Mesenchymal stem cell (in vitro differentiated cells and primary cell): ENCODE data around the gene DNAH11.

ENCODE experiments used
- DNase-seq: peaks from one replicate; pipeline ENCODE4 v3.0.0-alpha.2; 2013
- H2AFZ ChIP-seq: one replicate; pipeline ENCODE4 v1.6.1; 2013; ENCODE audit warnings: low read depth, mild to moderate bottlenecking, control low read depth, inconsistent platforms, low read length, moderate library complexity
- H2AK5ac ChIP-seq: 2 replicates; pipeline ENCODE4 v1.6.1; 2013; ENCODE audit warnings: low read length, moderate library complexity, mild to moderate bottlenecking, inconsistent platforms; ENCODE audit not compliant: severe bottlenecking
- H2BK120ac ChIP-seq: one replicate; pipeline ENCODE4 v1.6.1; 2013; ENCODE audit warnings: low read depth, mild to moderate bottlenecking, inconsistent platforms, low read length, moderate library complexity
- H2BK12ac ChIP-seq, 2 experiments: one replicate each; pipeline ENCODE4 v1.6.1; 2013; ENCODE audit warnings: inconsistent platforms in 2 of 2, low read length in 2 of 2, mild to moderate bottlenecking in 2 of 2, moderate library complexity in 2 of 2, control low read depth in 1 of 2
- H2BK15ac ChIP-seq: one replicate; pipeline ENCODE4 v1.6.1; 2013; ENCODE audit warnings: mild to moderate bottlenecking, low read depth, inconsistent platforms; ENCODE audit not compliant: poor library complexity, severe bottlenecking
- H2BK5ac ChIP-seq: 2 replicates; pipeline ENCODE4 v1.6.1; 2013; ENCODE audit warnings: low read depth, mild to moderate bottlenecking, low read length, control low read depth, inconsistent platforms; ENCODE audit not compliant: poor library complexity, severe bottlenecking
- H3K14ac ChIP-seq, 2 experiments: one replicate each; pipeline ENCODE4 v1.6.1; 2013; ENCODE audit warnings: inconsistent platforms in 2 of 2, low read length in 2 of 2, control low read depth in 1 of 2, mild to moderate bottlenecking in 1 of 2, moderate library complexity in 1 of 2
- H3K18ac ChIP-seq, 2 experiments: one replicate each; pipeline ENCODE4 v1.6.1; 2013; ENCODE audit warnings: inconsistent platforms in 2 of 2, low read length in 2 of 2, control low read depth in 1 of 2, low read depth in 1 of 2, mild to moderate bottlenecking in 1 of 2
- H3K23ac ChIP-seq, 2 experiments: one replicate each; pipeline ENCODE4 v1.6.1; 2013; ENCODE audit warnings: inconsistent platforms in 2 of 2, low read length in 2 of 2, mild to moderate bottlenecking in 2 of 2, moderate library complexity in 2 of 2, control low read depth in 1 of 2
- H3K27ac ChIP-seq: 2 replicates; pipeline ENCODE4 v1.5.1; 2013; ENCODE audit warnings: mild to moderate bottlenecking, moderate library complexity, low read length, control low read depth, inconsistent platforms; ENCODE audit not compliant: poor library complexity, severe bottlenecking
- H3K27me3 ChIP-seq, 2 experiments: 2 replicates each; pipeline versions ENCODE4 v1.6.1 to v1.7.0; 2013; ENCODE audit warnings: low read length in 2 of 2, mild to moderate bottlenecking in 2 of 2, moderate library complexity in 2 of 2, control low read depth in 1 of 2, inconsistent platforms in 1 of 2; ENCODE audit not compliant: control insufficient read depth in 1 of 2, insufficient read depth in 1 of 2
- H3K36me3 ChIP-seq, 2 experiments: 2 replicates each; pipeline versions ENCODE4 v1.6.1 to v1.7.0; 2013; ENCODE audit warnings: low read length in 2 of 2, control low read depth in 1 of 2, inconsistent platforms in 1 of 2, low read depth in 1 of 2, mild to moderate bottlenecking in 1 of 2; ENCODE audit not compliant: insufficient read depth in 2 of 2, control insufficient read depth in 1 of 2
- H3K4ac ChIP-seq, 2 experiments: one replicate each; pipeline ENCODE4 v1.6.1; 2013; ENCODE audit warnings: inconsistent platforms in 2 of 2, low read length in 2 of 2, mild to moderate bottlenecking in 2 of 2, moderate library complexity in 2 of 2, control low read depth in 1 of 2, low read depth in 1 of 2
- H3K4me1 ChIP-seq: 2 replicates; pipeline ENCODE4 v1.6.1; 2013; ENCODE audit warnings: low read depth, low read length, control low read depth; ENCODE audit not compliant: control insufficient read depth, insufficient read depth
- H3K4me2 ChIP-seq: 2 replicates; pipeline ENCODE4 v1.6.1; 2013; ENCODE audit warnings: low read length, mild to moderate bottlenecking, inconsistent platforms; ENCODE audit not compliant: poor library complexity, severe bottlenecking
- H3K4me3 ChIP-seq, 2 experiments: 2 replicates each; pipeline versions ENCODE4 v1.5.1 to v1.7.0; 2013; ENCODE audit warnings: low read length in 2 of 2, mild to moderate bottlenecking in 2 of 2, control low read depth in 1 of 2, low read depth in 1 of 2; ENCODE audit not compliant: insufficient read depth in 1 of 2
- H3K79me1 ChIP-seq: replicated peaks from 2 replicates; pipeline ENCODE4 v1.6.1; 2013; ENCODE audit warnings: mild to moderate bottlenecking, control low read depth, low read length, inconsistent platforms; ENCODE audit not compliant: poor library complexity, severe bottlenecking
- H3K9ac ChIP-seq: 2 replicates; pipeline ENCODE4 v1.7.0; 2013; ENCODE audit warnings: mild to moderate bottlenecking, low read length, moderate library complexity
- H3K9me3 ChIP-seq: 2 replicates; pipeline ENCODE4 v1.7.0; 2013; ENCODE audit warnings: mild to moderate bottlenecking, low read length; ENCODE audit not compliant: control insufficient read depth
- H4K8ac ChIP-seq: one replicate; pipeline ENCODE4 v1.6.1; 2013; ENCODE audit warnings: inconsistent platforms, mild to moderate bottlenecking, low read length, moderate library complexity
- H4K91ac ChIP-seq: one replicate; pipeline ENCODE4 v1.6.1; 2013; ENCODE audit warnings: mild to moderate bottlenecking, low read length, inconsistent platforms
- WGBS: methylation state at CpG from one replicate; pipeline ENCODE4 v1.1.7; 2013; ENCODE audit warnings: mixed read lengths; 5-methylcytosine and 5-hydroxymethylcytosine counted together

DNAH11 gene

GRCh38 chr7:21580073-21580521, 37.3 kb downstream of the DNAH11 start:
- H2BK120ac ChIP-seq = no peak overlapping the region
- H3K18ac ChIP-seq = no peak overlapping the region
- no peak overlapping the region for H3K23ac ChIP-seq
- no peak overlapping the region for H2AK5ac ChIP-seq
- peak; percentile 96 for DNase-seq
- H3K4me3 ChIP-seq = peak overlapping the region in 1 of 2 experiments; percentile 27
- H2BK15ac ChIP-seq = no peak overlapping the region
- no peaks in the 10 kb centered on the region for H3K4me1 ChIP-seq
- no peak overlapping the region for H2BK12ac ChIP-seq
- no peak overlapping the region for H2AFZ ChIP-seq
- 2% methylated on average over 2 of the region's 4 CpGs for WGBS
- no peaks in the 10 kb centered on the region for H3K79me1 ChIP-seq
- no peak overlapping the region for H2BK5ac ChIP-seq
- H3K4ac ChIP-seq = no peak overlapping the region
- H4K8ac ChIP-seq = no peak overlapping the region
- H3K36me3 ChIP-seq = no peaks in the 10 kb centered on the region
- H3K27me3 ChIP-seq = no peaks in the 10 kb centered on the region
- no peak overlapping the region for H4K91ac ChIP-seq
- no peak overlapping the region for H3K14ac ChIP-seq
- H3K4me2 ChIP-seq = no peak overlapping the region
- no peaks in the 10 kb centered on the region for H3K9me3 ChIP-seq
- peak overlapping the region; percentile 65 for H3K9ac ChIP-seq
- no peak overlapping the region for H3K27ac ChIP-seq

DNA sequence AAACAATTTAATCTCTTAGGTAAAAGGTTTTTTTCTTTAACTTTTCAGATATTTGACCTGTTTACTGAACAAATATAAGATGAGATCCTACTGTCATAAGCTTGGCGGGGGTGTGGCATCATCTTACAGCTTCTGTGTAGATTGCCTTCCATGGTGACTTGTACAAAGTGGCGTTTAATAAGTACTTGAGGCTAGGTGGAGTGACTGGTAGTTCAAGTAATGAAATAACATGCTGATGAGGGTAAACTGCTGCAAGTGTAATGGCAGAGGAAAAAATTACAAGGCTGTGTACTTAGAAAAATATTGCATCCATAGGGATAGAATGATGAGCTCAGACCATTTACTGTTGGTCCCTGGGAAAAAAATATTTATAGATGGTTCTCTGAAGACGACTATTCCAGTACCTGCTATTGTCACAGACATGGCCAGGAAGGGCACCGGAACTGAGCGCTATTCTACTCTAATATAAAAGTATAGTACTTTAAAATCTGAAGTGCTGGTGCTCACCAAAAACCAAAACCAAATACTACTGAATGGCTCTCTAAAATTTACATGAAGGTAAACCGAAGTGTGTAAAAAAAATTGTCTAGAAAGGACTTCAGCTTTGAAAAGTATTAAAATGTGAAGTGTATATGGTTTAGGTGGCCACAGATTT, 42.4 kb downstream of the DNAH11 start:
- no peak overlapping the region for H3K18ac ChIP-seq
- H3K23ac ChIP-seq = no peak overlapping the region
- no peak overlapping the region for H2BK15ac ChIP-seq
- H2BK12ac ChIP-seq = no peak overlapping the region
- H2BK120ac ChIP-seq = no peak overlapping the region
- H3K9ac ChIP-seq = no peak overlapping the region
- H3K27ac ChIP-seq = no peak overlapping the region
- no peak overlapping the region for H3K4ac ChIP-seq
- H3K14ac ChIP-seq = no peak overlapping the region
- H2AK5ac ChIP-seq = no peak overlapping the region
- H3K9me3 ChIP-seq = no peaks in the 10 kb centered on the region
- no peaks in the 10 kb centered on the region for H3K27me3 ChIP-seq
- no peak overlapping the region for H2BK5ac ChIP-seq
- H3K36me3 ChIP-seq = no peaks in the 10 kb centered on the region
- H3K4me1 ChIP-seq = no peaks in the 10 kb centered on the region
- H3K4me3 ChIP-seq = no peak overlapping the region
- H4K8ac ChIP-seq = no peak overlapping the region
- no peak overlapping the region for H3K4me2 ChIP-seq
- DNase-seq = no peak
- 89% methylated on average over 3 of the region's 6 CpGs for WGBS
- H4K91ac ChIP-seq = no peak overlapping the region
- H2AFZ ChIP-seq = no peak overlapping the region
- H3K79me1 ChIP-seq = no peaks in the 10 kb centered on the region

- H3K9ac ChIP-seq = no peak overlapping the region
- no peak overlapping the region for H4K91ac ChIP-seq
- no peak overlapping the region for H3K23ac ChIP-seq
- H4K8ac ChIP-seq = no peak overlapping the region
- no peak overlapping the region for H3K27ac ChIP-seq
- H2BK12ac ChIP-seq = no peak overlapping the region
- H2BK5ac ChIP-seq = no peak overlapping the region
- no peak overlapping the region for H3K4ac ChIP-seq
- 64% methylated on average over 4 of the region's 4 CpGs for WGBS
- DNase-seq = no peak
- H2BK15ac ChIP-seq = no peak overlapping the region
- no peaks in the 10 kb centered on the region for H3K9me3 ChIP-seq
- no peak overlapping the region for H3K4me2 ChIP-seq
- H3K14ac ChIP-seq = no peak overlapping the region
- no peak overlapping the region for H3K18ac ChIP-seq
- no peak overlapping the region for H3K4me3 ChIP-seq
- no peaks in the 10 kb centered on the region for H3K36me3 ChIP-seq
- H2AFZ ChIP-seq = no peak overlapping the region
- no peaks in the 10 kb centered on the region for H3K27me3 ChIP-seq
- no peaks in the 10 kb centered on the region for H3K4me1 ChIP-seq
- H2BK120ac ChIP-seq = no peak overlapping the region
- H2AK5ac ChIP-seq = no peak overlapping the region
- no peaks in the 10 kb centered on the region for H3K79me1 ChIP-seq
Observed at GRCh38 chr7:21587139-21587784, 44.4 kb downstream of the DNAH11 start.

DNA sequence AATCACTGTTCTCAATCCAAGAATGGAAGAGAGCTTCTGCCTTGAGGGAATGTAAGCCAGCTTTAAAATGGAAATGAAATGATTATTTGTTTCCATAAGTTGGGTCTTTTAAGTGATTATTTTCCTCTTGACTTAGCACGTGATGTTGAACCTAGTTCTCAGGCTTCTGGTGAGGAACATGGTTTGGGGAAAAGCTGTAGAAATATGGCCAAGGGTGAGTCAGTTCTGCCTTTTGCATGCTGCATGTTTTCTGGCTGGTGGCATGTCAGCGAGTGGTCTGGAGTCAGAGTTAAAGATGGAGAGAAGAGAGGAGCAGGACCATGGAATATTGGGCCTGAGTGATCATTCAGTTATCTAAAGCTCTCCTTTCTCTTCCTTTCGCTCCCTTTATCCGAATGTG, 54.0 kb downstream of the DNAH11 start:
- DNase-seq = no peak
- H3K27ac ChIP-seq = no peak overlapping the region
- no peak overlapping the region for H2BK120ac ChIP-seq
- no peaks in the 10 kb centered on the region for H3K9me3 ChIP-seq
- H3K18ac ChIP-seq = no peak overlapping the region
- WGBS = 90% methylated on average over 4 of the region's 4 CpGs
- H4K8ac ChIP-seq = no peak overlapping the region
- H3K4me3 ChIP-seq = no peak overlapping the region
- no peaks in the 10 kb centered on the region for H3K27me3 ChIP-seq
- H2AFZ ChIP-seq = no peak overlapping the region
- H3K9ac ChIP-seq = no peak overlapping the region
- H3K14ac ChIP-seq = no peak overlapping the region
- no peaks in the 10 kb centered on the region for H3K79me1 ChIP-seq
- H4K91ac ChIP-seq = no peak overlapping the region
- H3K4me2 ChIP-seq = no peak overlapping the region
- no peak overlapping the region for H2BK5ac ChIP-seq
- H3K4me1 ChIP-seq = no peaks in the 10 kb centered on the region
- H2AK5ac ChIP-seq = no peak overlapping the region
- H2BK15ac ChIP-seq = no peak overlapping the region
- no peaks in the 10 kb centered on the region for H3K36me3 ChIP-seq
- no peak overlapping the region for H3K4ac ChIP-seq
- no peak overlapping the region for H3K23ac ChIP-seq
- no peak overlapping the region for H2BK12ac ChIP-seq
